ENCODE measurements around the gene VASH1.
A peak's percentile ranks its signal among the peaks of the same experiment; 100 is the strongest.

VASH1 gene

DNA sequence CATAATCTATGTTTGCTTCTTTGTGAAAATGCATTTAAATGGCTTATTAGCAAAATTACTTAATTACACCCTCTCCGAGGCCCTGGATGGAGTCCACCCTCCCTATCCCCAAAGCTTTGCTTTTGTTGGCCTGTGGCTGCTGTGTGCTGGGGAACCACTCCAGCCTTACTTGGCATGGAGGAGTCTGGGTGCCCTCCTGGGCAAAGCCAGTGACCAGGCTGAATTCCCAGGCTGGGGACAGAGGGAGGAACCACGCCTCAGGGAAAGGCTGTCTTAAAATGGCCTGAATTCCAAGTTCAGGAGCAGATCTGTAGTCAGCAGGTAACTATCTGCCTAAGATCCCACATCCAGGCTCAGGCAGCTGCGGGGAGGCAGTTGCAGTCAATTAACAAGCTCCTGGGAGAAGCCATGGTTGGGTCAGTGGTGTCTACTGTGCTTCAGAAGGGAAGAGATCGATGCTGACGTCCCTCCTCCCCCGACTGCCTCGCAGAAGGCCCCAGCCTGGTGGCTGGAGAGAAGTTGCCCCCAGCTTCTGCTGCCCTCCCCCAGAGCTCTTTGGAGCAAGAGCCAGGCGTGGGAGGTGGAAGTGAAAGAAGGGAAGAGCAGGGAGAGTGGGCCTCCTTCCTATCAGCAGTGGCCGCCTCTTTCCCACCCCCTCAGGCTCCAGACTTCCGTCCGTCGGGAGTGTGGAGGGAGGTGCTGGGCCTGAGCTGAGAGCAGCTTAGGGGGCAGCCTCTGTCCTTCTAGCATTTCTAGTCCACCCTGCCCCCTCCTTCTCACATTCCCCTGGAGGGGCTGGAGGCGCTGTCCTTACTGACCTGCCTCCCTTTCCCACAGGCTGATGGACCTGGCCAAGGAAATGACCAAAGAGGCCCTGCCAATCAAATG is 11.3 kb downstream of the VASH1 start:
- peak; percentile 88 for DNase-seq (ENCODE audit: low spot score)

DNA sequence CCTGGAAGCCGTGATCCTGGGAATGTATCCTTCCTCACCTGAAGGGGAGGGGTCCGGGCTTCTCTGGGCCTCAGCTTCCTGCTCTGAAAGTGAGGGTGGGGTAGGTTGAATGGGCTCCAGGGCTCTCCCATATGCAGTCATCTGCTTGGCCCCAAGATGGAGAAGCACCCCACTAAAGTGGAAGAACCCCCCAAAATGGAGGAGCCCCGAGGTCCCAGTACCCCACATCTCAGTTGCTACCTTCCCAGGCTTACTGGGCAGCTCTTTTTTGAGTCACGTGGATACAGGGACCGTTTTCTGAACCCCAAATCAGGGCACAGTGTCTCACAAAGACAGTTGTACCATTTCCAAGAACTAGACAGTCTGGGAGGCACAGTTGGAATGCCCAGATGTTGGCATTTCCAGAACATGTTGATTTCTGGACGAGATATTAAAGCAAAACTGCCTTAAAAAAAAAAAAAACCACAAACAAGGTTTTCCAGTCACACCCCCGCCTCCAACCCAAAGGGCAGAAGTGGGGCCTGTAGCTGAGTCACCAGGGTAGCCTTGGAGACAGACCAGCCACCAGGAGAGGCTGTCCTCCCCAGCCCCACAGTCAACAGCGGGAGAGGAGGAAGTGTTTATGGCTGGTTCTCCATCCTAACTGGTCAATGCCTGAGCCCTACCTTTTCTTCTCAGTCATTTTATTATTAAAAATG is 12.1 kb downstream of the VASH1 start:
- peak; percentile 80 for DNase-seq (ENCODE audit: low spot score)

DNA sequence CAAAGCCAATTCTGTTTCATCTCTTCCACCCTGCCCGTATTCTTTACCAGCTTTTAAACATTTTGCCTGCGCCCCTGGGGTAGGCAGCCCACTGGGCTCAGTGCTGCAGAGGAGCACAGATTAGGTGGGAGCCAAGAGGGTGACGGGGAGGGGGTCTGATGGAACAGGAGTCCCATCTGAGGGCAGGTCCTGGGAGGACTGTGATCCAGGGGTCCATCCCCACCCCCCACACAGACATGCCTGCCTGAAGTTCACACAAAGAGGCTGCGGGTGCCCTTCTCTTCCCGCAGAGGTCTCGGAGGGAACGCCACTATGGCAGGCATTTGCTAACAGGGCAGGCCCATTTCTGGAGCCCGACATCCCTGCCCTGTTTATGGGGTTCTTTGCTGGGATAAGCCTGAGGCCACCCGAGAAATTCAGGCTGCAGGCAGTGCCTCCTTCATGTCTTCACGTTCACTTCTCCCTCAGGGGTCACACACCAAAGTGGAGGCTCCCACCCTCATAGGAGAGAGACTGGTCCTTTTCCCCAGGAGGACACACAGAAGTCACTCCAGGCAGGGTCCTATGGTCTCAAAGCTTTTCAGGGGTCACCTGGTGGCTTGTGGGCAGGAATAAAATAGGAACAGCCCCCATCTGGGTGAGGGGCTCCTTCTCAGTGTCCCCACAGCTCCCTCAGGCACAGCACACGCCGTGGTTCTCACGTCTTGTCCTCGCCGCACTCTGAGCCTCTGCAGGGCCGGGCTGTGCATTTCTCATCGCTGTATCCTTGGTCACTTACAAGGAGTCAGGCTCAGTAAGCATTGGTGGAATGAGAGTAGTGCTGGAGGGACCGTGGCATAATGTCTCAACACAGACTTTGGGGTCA is 12.9 kb downstream of the VASH1 start:
- DNase-seq (ENCODE audit: low spot score) = no peak

DNA sequence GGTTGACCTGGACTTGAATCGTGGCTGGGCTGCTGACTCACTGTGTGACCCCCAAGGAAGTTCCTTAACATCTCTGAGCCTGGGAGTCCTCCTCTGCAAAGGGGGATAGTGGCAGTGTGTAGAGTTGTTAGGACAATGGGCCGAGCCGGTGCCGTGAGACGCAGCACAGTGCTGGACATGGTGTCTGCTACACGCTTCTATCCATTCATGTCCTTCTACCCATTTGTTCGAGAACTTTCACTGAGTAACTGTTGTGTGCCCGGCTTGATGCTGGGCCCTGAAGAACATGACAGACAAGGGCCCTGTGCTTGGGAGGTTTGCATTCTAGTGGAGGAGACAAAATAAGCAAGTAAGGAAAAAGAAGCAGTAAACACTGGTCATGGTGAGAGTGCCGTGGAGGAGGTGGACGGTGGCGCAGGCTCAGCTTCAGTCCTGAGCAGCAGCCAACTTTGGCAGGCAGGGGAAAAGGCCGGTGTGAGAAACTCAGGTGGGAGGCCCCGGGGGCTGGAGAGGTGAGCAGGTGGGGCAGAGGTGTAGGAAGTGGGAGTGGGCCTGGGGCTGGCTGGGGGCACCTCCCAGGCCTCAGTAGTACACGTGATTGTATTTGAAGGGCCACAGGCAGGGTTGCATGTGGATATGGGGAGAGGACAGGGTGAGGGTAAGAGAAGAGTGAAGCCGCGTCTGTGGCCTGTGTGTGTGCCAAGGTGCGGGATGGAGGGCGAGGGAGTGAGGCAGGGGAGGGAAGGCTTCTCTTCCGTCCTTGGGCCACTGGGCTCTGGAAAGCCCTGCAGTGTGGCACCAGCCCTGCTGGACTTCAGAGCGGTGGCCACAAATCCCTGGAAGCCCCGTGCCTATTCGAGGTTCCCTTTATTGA is 13.8 kb downstream of the VASH1 start:
- DNase-seq (ENCODE audit: low spot score) = no peak

DNA sequence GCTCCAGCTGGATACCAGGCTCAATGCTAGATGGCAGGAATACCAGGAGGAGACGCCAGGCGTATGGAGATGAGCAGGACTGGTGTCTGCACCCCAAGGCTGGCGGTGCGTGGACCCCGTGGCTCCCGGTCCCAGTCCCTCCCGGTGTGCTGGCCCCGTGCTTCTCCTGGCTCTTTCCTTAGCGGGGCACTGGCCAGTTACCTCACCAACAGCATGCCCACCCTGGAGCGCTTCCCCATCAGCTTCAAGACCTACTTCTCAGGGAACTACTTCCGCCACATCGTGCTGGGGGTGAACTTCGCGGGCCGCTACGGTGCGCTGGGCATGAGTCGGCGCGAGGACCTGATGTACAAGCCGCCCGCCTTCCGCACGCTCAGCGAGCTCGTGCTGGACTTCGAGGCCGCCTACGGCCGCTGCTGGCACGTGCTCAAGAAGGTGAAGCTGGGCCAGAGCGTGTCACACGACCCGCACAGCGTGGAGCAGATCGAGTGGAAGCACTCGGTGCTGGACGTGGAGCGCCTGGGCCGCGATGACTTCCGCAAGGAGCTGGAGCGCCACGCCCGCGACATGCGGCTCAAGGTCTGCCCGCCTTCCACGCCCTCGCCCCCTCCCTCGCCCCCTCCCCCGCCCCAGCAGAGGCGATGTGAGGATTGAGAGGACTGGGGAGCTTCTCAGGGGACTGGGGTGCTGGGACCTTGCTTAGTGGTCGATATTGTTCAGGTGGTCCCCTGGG is 14.6 kb downstream of the VASH1 start:
- no peak for DNase-seq (ENCODE audit: low spot score)

DNA sequence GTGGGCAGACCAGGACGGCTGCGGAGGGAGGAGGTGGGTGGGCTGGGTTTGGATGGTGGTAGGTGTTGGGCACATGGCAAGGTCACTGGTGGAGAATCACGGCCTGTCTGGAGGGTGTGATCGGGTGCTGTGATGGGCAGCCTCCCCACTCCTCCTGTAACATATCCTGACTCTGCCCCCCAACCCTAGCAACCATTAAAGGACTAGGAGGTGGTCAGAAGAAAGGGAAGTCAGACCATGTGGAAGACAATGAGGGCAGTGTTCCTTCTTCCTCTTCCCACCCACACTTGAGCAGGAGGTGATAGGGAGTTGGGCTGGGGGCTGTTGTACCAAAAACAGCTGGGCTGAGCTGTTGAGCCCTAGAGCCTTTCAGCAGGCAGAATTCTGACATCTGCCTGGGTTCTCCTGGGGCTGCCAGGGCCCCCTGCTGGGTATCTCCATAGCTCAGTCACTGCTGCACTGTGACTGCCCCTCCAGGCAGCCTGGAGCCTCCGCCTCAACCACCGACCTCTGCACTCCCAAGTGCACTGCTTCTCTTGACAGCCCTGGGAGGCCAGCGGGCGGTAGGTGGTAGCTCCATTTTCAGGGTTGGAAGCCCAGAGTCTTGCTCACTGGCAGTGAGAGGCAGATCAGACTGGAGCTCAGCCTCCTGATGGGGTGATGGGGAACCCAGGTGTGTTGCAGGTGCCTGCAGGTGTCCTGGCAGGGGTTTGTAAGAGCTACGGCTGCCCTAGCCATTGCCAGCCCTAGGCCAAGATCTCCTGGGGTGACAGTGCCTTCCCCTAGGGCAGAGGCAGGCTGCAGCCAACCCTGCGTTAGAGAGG is 15.4 kb downstream of the VASH1 start:
- DNase-seq (ENCODE audit: low spot score) = no peak

DNA sequence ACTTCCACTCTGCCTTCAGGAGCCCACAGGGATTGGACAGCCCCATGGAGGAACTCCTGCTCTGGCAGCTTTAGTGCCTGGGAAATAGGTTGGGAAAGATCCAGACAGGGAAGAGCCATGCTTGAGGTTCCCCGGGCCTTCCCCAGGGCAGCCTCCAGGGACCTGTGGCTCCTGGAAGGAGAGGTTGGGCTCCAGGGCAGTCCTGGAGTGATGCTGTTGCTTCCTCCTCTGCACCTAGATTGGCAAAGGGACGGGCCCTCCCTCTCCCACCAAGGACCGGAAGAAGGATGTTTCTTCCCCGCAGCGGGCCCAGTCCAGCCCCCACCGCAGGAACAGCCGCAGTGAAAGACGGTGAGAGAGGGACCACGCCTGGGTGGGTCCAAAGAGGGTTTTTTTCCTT is 16.5 kb downstream of the VASH1 start:
- DNase-seq (ENCODE audit: low spot score) = no peak

DNA sequence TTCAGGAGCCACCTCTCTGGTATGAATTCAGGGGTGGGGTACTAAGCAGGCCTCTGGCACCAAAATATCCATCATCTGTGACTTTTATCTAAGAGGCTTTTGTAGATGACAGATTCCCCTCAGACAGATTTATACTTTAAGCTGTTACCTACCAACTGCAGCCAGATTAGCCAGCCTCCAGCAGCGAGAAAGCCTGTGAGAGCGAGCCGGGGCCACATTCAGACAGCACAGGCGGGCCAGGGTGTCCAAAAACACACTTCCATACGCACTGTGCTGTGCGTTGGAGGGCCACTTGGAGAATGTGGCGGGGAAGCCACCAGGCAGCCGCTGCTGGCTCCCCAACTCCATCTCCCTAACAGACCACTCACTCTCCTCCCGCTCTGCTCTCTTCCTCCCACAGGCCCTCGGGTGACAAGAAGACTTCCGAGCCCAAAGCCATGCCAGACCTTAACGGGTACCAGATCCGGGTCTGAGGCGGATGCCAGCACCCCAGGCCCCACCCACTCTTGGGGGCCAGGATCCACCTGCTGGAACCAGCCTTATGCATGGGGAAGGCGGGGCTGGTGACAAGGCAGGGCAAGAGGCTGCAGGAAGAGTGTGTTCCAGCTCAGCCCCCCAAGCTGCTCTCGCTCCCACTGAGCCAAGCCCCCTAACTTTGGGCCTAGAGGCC is 17.4 kb downstream of the VASH1 start:
- DNase-seq (ENCODE audit: low spot score) = no peak

DNA sequence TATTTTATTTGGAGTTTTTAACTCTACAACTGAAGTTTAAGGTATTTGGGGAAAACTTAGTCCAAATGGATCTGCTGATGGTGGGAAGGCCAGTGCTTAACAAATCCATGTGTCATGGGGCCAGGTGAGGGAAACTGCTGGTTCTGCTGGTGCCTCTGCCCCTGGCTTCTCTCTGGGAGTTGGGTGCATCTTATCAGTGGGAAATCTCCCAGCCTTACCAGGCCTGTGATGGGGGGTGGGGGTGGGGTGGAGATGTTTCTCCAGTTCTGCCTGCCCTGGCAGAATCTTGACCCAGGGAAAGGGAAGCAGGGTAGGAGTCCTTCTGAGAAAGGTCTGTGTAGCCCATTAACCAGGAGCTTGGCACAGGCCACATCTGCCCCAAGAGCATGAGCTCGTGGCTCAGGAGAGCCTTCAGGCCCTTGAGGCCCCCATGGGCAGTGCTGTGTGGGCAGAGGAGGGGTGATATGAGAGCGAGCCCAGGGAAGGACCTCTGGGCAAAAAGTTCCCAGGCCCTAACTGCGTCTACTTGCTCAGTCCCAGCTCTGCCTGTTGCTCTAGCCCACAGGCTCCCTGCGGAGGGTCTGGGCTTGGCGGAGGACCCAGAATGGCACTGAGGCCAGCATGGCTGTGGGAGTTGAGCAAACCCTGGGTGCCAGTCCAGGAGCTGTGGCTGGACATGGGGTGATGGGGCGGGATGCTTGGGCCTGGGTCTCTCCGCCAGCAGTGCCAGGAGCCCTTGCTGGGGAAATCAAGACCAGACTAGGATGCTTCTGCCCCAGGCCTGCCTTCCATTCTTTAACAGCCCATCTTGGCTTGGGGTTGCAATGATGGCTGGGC is 18.2 kb downstream of the VASH1 start:
- no peak for DNase-seq (ENCODE audit: low spot score)

DNA sequence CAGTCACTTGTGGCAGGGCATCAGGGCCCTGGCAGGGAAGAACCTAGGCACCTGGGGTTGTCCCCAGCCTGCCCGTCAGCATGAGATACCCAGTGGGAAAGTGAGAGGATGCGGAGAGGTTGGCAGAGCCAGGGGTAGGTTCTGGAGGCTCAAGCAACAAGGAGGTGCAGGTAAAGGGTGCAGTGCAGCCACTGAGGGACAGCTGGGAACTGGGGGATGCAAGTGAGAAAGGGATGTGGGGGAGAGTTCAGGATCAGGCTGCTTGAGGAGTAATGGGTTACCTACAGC is 18.7 kb downstream of the VASH1 start:
- DNase-seq (ENCODE audit: low spot score) = no peak

DNA sequence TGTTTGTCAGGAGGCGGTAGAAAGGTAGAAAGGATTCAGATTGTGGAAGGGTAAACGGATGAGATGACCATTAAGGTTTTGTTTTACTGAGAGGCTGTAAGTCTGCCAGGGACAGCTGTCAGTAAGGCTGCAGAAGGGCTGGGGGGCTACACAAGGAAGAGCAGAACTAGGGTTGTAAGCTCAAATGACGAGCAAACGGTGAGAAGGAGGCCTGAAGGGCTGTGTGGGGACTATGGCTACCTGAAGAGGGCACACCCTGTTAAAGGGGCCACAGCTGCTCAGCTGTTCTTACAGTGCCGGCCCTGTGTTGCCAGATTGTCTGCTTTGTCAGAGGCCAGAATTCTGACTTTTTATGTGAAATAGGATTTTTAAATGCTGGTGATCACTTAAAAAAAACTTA is 19.1 kb downstream of the VASH1 start:
- no peak for DNase-seq (ENCODE audit: low spot score)

DNA sequence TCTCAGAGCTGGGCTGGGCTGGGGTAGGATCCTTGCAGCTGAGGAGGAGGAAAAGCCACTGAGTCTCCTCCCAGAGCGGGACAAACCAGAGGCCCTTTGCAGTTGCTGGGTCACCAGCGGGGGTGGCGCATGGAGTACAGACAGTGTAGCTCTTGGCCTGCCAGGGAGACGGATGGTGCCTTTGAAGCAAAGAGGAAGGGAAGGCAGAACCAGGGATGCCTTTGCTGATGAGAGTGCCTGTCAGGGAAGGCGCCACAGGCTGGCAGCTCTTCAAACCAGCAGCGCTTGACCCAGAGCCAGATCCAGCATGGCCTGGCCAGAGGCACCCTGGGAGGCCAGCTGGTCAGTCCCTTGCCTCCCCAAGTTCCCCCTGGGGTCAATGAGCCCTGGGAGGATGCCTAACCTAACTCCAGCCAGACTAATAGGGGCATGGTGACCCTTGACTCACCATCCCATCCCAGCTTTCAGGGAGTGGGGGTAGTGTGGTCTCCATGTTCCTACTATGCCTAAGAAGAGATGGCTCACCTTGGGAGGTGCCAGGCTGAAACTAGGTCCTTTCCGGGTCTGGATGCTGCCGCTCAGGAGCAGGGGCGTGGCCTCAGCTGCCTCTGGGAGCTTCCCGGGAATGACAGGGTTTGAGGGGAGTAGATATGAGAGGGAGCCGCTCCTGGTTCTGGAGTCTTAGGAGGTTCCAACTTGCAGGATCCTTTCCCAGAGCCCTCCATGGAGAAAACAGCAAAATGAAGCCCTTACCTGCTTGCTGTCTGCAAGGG is 19.8 kb downstream of the VASH1 start:
- no peak for DNase-seq (ENCODE audit: low spot score)

DNA sequence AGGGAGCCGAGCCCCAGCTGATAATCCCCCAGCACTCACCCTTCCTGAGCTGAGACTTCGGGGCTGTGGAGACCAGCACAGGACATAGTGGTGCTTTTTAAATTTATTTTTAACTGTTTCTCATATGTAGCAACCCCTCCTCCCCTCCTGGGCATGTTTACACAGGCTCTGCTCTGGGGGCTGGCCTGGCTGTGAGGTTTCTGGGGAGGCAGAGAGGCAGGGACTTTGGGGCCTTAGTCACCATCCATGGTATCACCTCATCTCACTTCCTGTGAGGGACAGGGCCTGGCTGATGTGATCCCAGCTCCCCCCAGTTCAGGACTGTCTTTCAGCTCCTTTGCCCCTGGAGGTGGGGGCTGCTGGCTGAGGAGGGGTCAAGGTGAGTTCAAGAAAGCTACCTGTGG is 20.4 kb downstream of the VASH1 start:
- no peak for DNase-seq (ENCODE audit: low spot score)

DNA sequence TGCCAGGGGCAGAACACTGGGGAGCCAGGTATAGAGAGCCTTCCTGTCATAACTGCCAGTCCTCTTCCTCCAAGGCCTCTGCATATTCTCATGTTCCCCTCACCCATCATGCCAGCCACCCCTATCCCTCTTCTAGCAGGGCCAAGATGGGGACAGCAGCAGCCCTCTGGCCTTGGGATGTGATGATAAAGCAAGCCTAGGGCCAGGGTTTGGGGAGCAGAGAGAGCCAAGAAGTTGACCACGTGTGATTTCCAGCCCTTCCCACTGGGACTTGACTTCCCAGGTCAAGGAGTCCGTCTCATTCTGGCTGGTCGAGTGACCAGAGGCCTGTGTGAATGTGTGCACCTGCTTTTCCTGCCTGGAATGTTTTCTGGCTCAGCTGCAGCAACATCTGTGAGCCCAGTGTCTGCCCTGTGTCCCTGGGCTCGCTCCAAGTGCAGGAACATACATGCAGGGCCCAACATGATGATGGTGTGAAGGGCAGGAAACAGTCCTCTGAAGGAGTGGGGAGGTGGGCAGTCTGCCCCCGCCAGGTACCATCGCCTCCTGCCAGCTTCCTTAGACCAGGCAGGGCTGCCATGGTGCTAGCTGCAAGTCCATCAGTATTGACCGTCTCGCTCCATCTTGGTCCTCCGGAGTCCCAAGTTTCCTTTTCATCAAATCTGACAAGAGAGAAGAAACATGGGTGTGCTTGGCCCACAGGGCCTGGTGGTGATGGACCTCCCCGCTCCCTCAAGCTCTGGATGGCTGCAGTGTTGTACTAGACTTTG is 21.0 kb downstream of the VASH1 start:
- DNase-seq (ENCODE audit: low spot score) = no peak

DNA sequence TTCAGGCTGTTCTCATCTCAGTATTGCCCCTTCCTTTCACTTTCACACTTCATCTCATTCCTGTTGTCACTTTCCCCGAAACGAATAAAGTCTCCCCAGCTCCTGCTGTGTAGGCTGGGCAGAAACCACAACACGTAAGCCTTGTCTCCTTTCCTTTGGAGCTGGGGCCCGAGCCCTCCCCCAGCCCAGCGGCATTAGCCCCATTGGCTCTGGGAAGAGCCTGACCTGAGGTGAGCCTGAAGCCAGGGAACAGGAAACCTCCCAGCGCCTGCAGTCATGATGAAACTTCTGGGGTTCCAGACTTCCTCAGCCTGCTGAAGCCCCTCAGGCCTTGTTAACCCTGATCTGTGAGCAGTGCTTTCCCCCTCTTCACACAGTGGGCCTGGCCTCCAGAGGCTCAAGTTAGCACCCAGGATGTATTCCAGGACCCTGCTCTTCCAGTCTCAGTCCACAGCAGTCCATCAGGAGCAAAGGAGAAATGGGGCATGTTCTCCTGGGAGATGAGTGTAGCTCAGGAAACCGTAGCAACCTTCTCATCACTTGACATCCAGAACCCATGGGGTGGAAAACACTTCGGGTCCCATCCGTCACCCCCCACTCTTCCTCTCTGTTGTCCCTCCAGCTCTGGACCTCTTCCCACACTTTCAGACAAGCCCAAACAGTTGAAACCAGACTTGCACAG is 21.8 kb downstream of the VASH1 start:
- DNase-seq (ENCODE audit: low spot score) = no peak

DNA sequence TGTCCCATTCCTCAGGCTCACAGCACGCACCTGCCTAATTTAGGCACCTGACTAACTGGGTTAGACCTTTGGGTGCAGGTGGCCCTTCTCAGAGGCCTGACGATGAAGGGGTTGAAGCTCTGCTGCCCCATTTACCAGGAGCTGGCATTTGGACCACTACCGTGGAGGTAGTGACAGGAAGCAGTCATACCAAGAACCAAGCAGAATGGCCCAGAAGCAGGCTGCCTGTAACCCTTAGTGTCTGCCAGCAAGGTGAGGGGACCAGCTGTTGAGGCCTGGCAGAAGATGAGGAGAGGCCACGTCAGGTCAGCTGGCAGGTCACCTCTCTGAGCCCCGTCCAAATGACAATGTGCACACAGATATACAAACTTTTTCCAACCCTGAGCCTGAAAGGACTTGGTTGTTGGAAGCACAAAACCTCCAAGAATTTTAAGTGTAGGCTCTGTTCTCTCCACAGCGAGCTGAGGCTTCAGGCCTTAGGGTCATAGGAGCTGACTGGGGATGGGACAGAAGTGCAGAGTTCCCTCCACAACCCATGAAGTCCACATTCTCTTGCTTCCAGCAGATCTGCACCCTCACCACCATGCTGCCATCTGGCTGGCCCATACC is 23.1 kb downstream of the VASH1 start:
- DNase-seq (ENCODE audit: low spot score) = no peak

Measured in kidney capillary endothelial cell (primary cell).